Mesenchymal stem cell (in vitro differentiated cells and primary cell): ENCODE measurements around the gene COL8A2.

Source experiments
- DNase-seq: peaks from one replicate; pipeline ENCODE4 v3.0.0-alpha.2; 2013
- H2AFZ ChIP-seq: one replicate; pipeline ENCODE4 v1.6.1; 2013; ENCODE audit warnings: low read depth, mild to moderate bottlenecking, control low read depth, inconsistent platforms, low read length, moderate library complexity
- H2AK5ac ChIP-seq: 2 replicates; pipeline ENCODE4 v1.6.1; 2013; ENCODE audit warnings: low read length, moderate library complexity, mild to moderate bottlenecking, inconsistent platforms; ENCODE audit not compliant: severe bottlenecking
- H2BK120ac ChIP-seq: one replicate; pipeline ENCODE4 v1.6.1; 2013; ENCODE audit warnings: low read depth, mild to moderate bottlenecking, inconsistent platforms, low read length, moderate library complexity
- H2BK12ac ChIP-seq, 2 experiments: one replicate each; pipeline ENCODE4 v1.6.1; 2013; ENCODE audit warnings: inconsistent platforms in 2 of 2, low read length in 2 of 2, mild to moderate bottlenecking in 2 of 2, moderate library complexity in 2 of 2, control low read depth in 1 of 2
- H2BK15ac ChIP-seq: one replicate; pipeline ENCODE4 v1.6.1; 2013; ENCODE audit warnings: mild to moderate bottlenecking, low read depth, inconsistent platforms; ENCODE audit not compliant: poor library complexity, severe bottlenecking
- H2BK5ac ChIP-seq: 2 replicates; pipeline ENCODE4 v1.6.1; 2013; ENCODE audit warnings: low read depth, mild to moderate bottlenecking, low read length, control low read depth, inconsistent platforms; ENCODE audit not compliant: poor library complexity, severe bottlenecking
- H3K14ac ChIP-seq, 2 experiments: one replicate each; pipeline ENCODE4 v1.6.1; 2013; ENCODE audit warnings: inconsistent platforms in 2 of 2, low read length in 2 of 2, control low read depth in 1 of 2, mild to moderate bottlenecking in 1 of 2, moderate library complexity in 1 of 2
- H3K18ac ChIP-seq, 2 experiments: one replicate each; pipeline ENCODE4 v1.6.1; 2013; ENCODE audit warnings: inconsistent platforms in 2 of 2, low read length in 2 of 2, control low read depth in 1 of 2, low read depth in 1 of 2, mild to moderate bottlenecking in 1 of 2
- H3K23ac ChIP-seq, 2 experiments: one replicate each; pipeline ENCODE4 v1.6.1; 2013; ENCODE audit warnings: inconsistent platforms in 2 of 2, low read length in 2 of 2, mild to moderate bottlenecking in 2 of 2, moderate library complexity in 2 of 2, control low read depth in 1 of 2
- H3K27ac ChIP-seq: 2 replicates; pipeline ENCODE4 v1.5.1; 2013; ENCODE audit warnings: mild to moderate bottlenecking, moderate library complexity, low read length, control low read depth, inconsistent platforms; ENCODE audit not compliant: poor library complexity, severe bottlenecking
- H3K27me3 ChIP-seq, 2 experiments: 2 replicates each; pipeline versions ENCODE4 v1.6.1 to v1.7.0; 2013; ENCODE audit warnings: low read length in 2 of 2, mild to moderate bottlenecking in 2 of 2, moderate library complexity in 2 of 2, control low read depth in 1 of 2, inconsistent platforms in 1 of 2; ENCODE audit not compliant: control insufficient read depth in 1 of 2, insufficient read depth in 1 of 2
- H3K36me3 ChIP-seq, 2 experiments: 2 replicates each; pipeline versions ENCODE4 v1.6.1 to v1.7.0; 2013; ENCODE audit warnings: low read length in 2 of 2, control low read depth in 1 of 2, inconsistent platforms in 1 of 2, low read depth in 1 of 2, mild to moderate bottlenecking in 1 of 2; ENCODE audit not compliant: insufficient read depth in 2 of 2, control insufficient read depth in 1 of 2
- H3K4ac ChIP-seq, 2 experiments: one replicate each; pipeline ENCODE4 v1.6.1; 2013; ENCODE audit warnings: inconsistent platforms in 2 of 2, low read length in 2 of 2, mild to moderate bottlenecking in 2 of 2, moderate library complexity in 2 of 2, control low read depth in 1 of 2, low read depth in 1 of 2
- H3K4me1 ChIP-seq: 2 replicates; pipeline ENCODE4 v1.6.1; 2013; ENCODE audit warnings: low read depth, low read length, control low read depth; ENCODE audit not compliant: control insufficient read depth, insufficient read depth
- H3K4me2 ChIP-seq: 2 replicates; pipeline ENCODE4 v1.6.1; 2013; ENCODE audit warnings: low read length, mild to moderate bottlenecking, inconsistent platforms; ENCODE audit not compliant: poor library complexity, severe bottlenecking
- H3K4me3 ChIP-seq, 2 experiments: 2 replicates each; pipeline versions ENCODE4 v1.5.1 to v1.7.0; 2013; ENCODE audit warnings: low read length in 2 of 2, mild to moderate bottlenecking in 2 of 2, control low read depth in 1 of 2, low read depth in 1 of 2; ENCODE audit not compliant: insufficient read depth in 1 of 2
- H3K79me1 ChIP-seq: replicated peaks from 2 replicates; pipeline ENCODE4 v1.6.1; 2013; ENCODE audit warnings: mild to moderate bottlenecking, control low read depth, low read length, inconsistent platforms; ENCODE audit not compliant: poor library complexity, severe bottlenecking
- H3K9ac ChIP-seq: 2 replicates; pipeline ENCODE4 v1.7.0; 2013; ENCODE audit warnings: mild to moderate bottlenecking, low read length, moderate library complexity
- H3K9me3 ChIP-seq: 2 replicates; pipeline ENCODE4 v1.7.0; 2013; ENCODE audit warnings: mild to moderate bottlenecking, low read length; ENCODE audit not compliant: control insufficient read depth
- H4K8ac ChIP-seq: one replicate; pipeline ENCODE4 v1.6.1; 2013; ENCODE audit warnings: inconsistent platforms, mild to moderate bottlenecking, low read length, moderate library complexity
- H4K91ac ChIP-seq: one replicate; pipeline ENCODE4 v1.6.1; 2013; ENCODE audit warnings: mild to moderate bottlenecking, low read length, inconsistent platforms
- WGBS: methylation state at CpG from one replicate; pipeline ENCODE4 v1.1.7; 2013; ENCODE audit warnings: mixed read lengths; 5-methylcytosine and 5-hydroxymethylcytosine counted together

COL8A2 gene

DNA sequence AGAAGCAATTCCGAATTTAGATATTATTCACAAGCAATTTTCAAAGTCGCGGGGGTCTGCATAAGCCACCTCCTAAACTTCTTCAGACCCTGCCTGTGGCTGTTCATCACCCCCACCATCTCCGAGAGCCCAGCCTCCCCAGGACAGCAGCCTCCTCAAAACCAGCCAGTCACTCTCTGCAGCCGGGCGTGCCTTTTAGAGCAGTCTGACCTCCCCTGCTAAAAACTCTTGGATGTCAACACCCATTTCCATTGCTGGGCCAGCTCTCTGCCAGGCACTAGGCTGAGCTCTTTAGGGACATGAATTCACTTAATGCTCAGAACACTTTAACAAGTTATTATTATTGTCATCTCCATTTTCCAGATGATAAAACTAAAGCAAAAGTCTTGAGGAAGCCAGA is 24.6 kb downstream of the COL8A2 start:
- DNase-seq = no peak
- H3K4ac ChIP-seq = no peak overlapping the region
- H3K27me3 ChIP-seq = no peaks in the 10 kb centered on the region
- H2AK5ac ChIP-seq = no peak overlapping the region
- peaks cover 9% of the 10 kb centered on the region for H3K4me1 ChIP-seq
- H4K8ac ChIP-seq = no peak overlapping the region
- peaks cover 11 to 38% of the 10 kb centered on the region in 2 experiments for H3K36me3 ChIP-seq
- H3K14ac ChIP-seq = no peak overlapping the region
- H3K9ac ChIP-seq = peak overlapping the region; percentile 39
- no peaks in the 10 kb centered on the region for H3K9me3 ChIP-seq
- no peak overlapping the region for H4K91ac ChIP-seq
- H2BK15ac ChIP-seq = no peak overlapping the region
- no peak overlapping the region for H3K4me3 ChIP-seq
- H3K4me2 ChIP-seq = no peak overlapping the region
- 82% methylated on average over 6 of the region's 6 CpGs for WGBS
- no peak overlapping the region for H3K18ac ChIP-seq
- H3K27ac ChIP-seq = no peak overlapping the region
- H2BK12ac ChIP-seq = no peak overlapping the region
- H3K79me1 ChIP-seq = no peaks in the 10 kb centered on the region
- no peak overlapping the region for H2AFZ ChIP-seq
- no peak overlapping the region for H3K23ac ChIP-seq
- no peak overlapping the region for H2BK5ac ChIP-seq
- H2BK120ac ChIP-seq = no peak overlapping the region

DNA sequence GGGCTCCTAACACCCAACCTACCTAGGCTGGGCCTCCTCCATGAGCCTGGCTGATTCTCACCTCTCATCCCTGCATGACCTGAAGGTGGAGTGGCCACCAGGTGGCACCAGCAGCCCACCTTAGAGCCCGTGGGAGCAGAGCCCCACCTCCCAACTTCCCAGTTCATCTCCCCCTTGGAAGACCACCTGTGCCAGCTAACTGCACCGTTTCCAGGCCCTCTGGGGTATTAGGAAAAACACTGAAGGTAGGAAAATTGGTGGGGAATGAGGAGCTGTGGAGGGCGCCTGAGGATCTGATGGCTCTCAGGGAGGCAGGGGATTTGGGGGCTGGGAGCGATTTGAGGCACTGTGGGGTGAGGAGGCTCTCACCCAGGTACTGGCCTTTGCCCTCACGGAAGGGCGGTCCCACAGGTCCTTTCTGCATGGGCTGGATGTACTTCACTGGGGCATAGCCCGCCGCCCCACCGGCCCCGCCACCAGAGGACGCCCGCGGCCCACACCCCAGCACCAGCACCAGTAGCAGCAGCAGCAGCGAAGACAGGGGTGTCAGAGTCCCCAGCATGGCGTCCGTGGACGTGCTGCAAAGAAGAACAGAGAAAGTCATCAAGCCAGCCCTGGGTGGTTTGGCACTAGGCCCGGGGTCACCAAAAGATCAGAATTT is 25.2 kb downstream of the COL8A2 start:
- DNase-seq = peak; percentile 72
- H2BK120ac ChIP-seq = no peak overlapping the region
- no peak overlapping the region for H2BK5ac ChIP-seq
- no peak overlapping the region for H3K14ac ChIP-seq
- H3K4me2 ChIP-seq = no peak overlapping the region
- H2AFZ ChIP-seq = no peak overlapping the region
- H3K9me3 ChIP-seq = no peaks in the 10 kb centered on the region
- no peak overlapping the region for H3K4me3 ChIP-seq
- peak overlapping the region in 1 of 2 experiments; percentile 24 for H2BK12ac ChIP-seq
- H3K9ac ChIP-seq = peak overlapping the region; percentile 39
- 52% methylated on average over 17 of the region's 18 CpGs for WGBS
- H3K27me3 ChIP-seq = no peaks in the 10 kb centered on the region
- peaks cover 16 to 40% of the 10 kb centered on the region in 2 experiments for H3K36me3 ChIP-seq
- no peak overlapping the region for H3K27ac ChIP-seq
- H3K79me1 ChIP-seq = peaks cover 2% of the 10 kb centered on the region
- no peak overlapping the region for H3K4ac ChIP-seq
- H3K23ac ChIP-seq = no peak overlapping the region
- peak overlapping the region; percentile 26 for H2BK15ac ChIP-seq
- H2AK5ac ChIP-seq = peak overlapping the region; percentile 61
- no peak overlapping the region for H4K91ac ChIP-seq
- H3K18ac ChIP-seq = peak overlapping the region in 1 of 2 experiments; percentile 1
- H4K8ac ChIP-seq = peak overlapping the region; percentile 42
- H3K4me1 ChIP-seq = peaks cover 11% of the 10 kb centered on the region

DNA sequence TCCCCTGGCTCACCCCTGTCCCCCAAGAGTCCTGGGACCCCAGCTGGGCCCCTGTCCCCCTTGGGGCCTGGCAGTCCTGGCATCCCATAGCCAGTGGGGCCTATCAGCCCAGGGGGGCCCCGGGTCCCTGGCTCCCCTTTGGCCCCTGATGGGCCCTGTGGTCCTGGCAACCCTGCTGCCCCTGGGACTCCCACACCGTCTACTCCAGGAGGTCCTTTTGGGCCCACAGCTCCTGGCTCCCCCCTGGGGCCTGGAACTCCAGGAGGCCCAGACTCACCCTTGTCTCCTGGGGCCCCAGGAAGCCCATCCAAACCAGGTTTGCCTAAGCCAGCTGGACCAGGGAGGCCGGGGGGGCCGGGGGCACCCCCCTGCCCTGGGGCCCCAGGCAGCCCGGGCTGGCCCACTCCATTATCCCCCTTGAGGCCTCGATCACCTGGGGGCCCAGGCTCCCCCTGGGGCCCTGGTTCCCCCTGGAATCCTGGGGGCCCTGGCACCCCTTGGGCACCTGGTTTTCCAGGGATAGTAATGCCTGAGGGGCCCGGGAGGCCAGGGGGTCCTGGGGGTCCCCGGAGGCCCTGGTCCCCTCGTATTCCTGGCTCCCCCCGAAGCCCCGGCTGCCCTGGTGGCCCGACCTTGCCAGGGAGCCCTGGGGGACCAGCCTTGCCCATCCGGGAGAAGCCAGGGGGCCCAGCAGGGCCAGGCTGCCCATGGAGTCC is 26.2 kb downstream of the COL8A2 start:
- no peak for DNase-seq
- peaks cover 19% of the 10 kb centered on the region for H3K4me1 ChIP-seq
- no peak overlapping the region for H3K9ac ChIP-seq
- no peak overlapping the region for H3K18ac ChIP-seq
- no peak overlapping the region for H2BK12ac ChIP-seq
- no peak overlapping the region for H2BK15ac ChIP-seq
- no peak overlapping the region for H3K4ac ChIP-seq
- H3K36me3 ChIP-seq = peaks cover 22 to 50% of the 10 kb centered on the region in 2 experiments
- no peak overlapping the region for H2BK5ac ChIP-seq
- no peak overlapping the region for H3K23ac ChIP-seq
- no peaks in the 10 kb centered on the region for H3K27me3 ChIP-seq
- H4K8ac ChIP-seq = no peak overlapping the region
- H3K79me1 ChIP-seq = peaks cover 5% of the 10 kb centered on the region
- WGBS = 91% methylated on average over 13 of the region's 13 CpGs
- H4K91ac ChIP-seq = no peak overlapping the region
- peak overlapping the region; percentile 15 for H2BK120ac ChIP-seq
- H2AFZ ChIP-seq = no peak overlapping the region
- no peak overlapping the region for H3K14ac ChIP-seq
- no peak overlapping the region for H3K4me2 ChIP-seq
- no peak overlapping the region for H3K4me3 ChIP-seq
- no peak overlapping the region for H3K27ac ChIP-seq
- peak overlapping the region; percentile 40 for H2AK5ac ChIP-seq
- no peaks in the 10 kb centered on the region for H3K9me3 ChIP-seq

DNA sequence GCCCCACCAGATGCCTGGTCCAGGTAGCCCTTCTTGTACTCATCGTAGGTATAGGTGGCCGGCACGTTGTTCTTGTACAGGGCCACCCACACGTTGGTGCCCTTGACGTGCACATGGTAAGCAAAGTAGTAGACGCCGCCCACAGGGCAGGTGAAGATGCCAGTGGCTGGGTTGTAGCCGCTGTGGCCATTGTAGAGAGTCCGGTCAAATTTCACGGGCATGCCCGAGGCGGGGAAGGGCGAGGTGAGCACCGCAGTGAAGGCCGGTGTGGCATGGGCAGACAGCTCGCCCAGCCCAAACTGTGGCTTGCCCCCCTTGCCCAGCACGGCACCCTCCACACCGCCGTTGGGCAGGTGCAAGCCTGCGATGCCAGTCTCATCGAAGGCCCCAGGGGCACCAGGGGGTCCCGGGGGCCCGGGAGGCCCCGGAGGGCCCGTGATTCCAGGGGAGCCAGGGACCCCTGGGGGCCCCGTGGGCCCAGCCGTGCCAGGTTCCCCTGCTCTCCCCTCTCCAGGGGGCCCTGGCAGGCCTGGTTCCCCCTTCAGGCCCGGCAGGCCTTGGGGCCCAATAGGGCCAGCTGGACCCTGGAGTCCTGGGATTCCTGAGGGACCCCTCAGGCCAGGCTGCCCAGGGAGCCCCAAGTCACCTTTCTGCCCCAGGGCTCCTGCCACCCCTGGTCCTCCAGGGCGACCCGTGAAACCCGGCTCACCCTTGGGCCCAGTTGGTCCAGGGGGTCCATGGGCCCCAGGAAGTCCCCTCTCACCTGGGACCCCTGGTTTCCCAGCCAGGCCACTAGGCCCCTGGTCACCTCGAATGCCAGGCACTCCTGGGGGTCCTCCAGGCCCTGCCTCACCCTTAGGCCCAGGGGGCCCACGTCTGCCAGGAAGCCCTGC is 27.1 kb downstream of the COL8A2 start:
- no peak overlapping the region for H3K4me2 ChIP-seq
- peaks cover 31 to 59% of the 10 kb centered on the region in 2 experiments for H3K36me3 ChIP-seq
- H3K4me3 ChIP-seq = no peak overlapping the region
- no peaks in the 10 kb centered on the region for H3K27me3 ChIP-seq
- H2BK15ac ChIP-seq = no peak overlapping the region
- no peak overlapping the region for H2BK12ac ChIP-seq
- no peak overlapping the region for H4K8ac ChIP-seq
- peaks cover 21% of the 10 kb centered on the region for H3K4me1 ChIP-seq
- H4K91ac ChIP-seq = peak overlapping the region; percentile 92
- H3K14ac ChIP-seq = no peak overlapping the region
- H2BK120ac ChIP-seq = no peak overlapping the region
- H2BK5ac ChIP-seq = no peak overlapping the region
- H3K27ac ChIP-seq = no peak overlapping the region
- DNase-seq = no peak
- no peak overlapping the region for H3K18ac ChIP-seq
- 92% methylated on average over 33 of the region's 33 CpGs for WGBS
- no peak overlapping the region for H2AFZ ChIP-seq
- H3K23ac ChIP-seq = no peak overlapping the region
- no peak overlapping the region for H3K4ac ChIP-seq
- H3K9me3 ChIP-seq = no peaks in the 10 kb centered on the region
- no peak overlapping the region for H3K9ac ChIP-seq
- peak overlapping the region; percentile 40 for H2AK5ac ChIP-seq
- H3K79me1 ChIP-seq = peaks cover 13% of the 10 kb centered on the region
